DLD1 (cell line): Measurements from ENCODE around the gene JUND.
"Not testable (repeated sequence)": the region's sequence is repeated elsewhere in the genome, so short reads cannot be mapped to it uniquely, and the experiment has no call there.

Experiments used
- in situ Hi-C: cut with HindIII; loops from 2 replicates; pipeline ENCODE4 v1.10.0; 2017; ENCODE audit warnings: low sequenced_read_pairs

JUND gene

GRCh38 chr19:18281082-18282020 lies at the start of gene JUND:
Gene JUND, minus strand, starts transcription at chr19:18281622. Its CDS starts 138 bp downstream, at chr19:18281484.
- in situ Hi-C loops, result no loop called here

- in situ Hi-C loops, result no loop called here
Observed at GRCh38 chr19:18330868-18331267, 49.4 kb upstream of the JUND start.

GRCh38 chr19:18329035-18329376 lies 47.6 kb upstream of the JUND start:
- in situ Hi-C loops, result no loop called here

- in situ Hi-C loops, result no loop called here
Observed at GRCh38 chr19:18328340-18329034, 47.1 kb upstream of the JUND start.

- in situ Hi-C loops, result no loop called here
Observed at GRCh38 chr19:18326772-18327171, 45.4 kb upstream of the JUND start.

- in situ Hi-C loops, result not testable (repeated sequence)
Observed at GRCh38 chr19:18324373-18324731, 42.9 kb upstream of the JUND start.

- in situ Hi-C loops, result no loop called here
Observed at GRCh38 chr19:18322759-18323460, 41.5 kb upstream of the JUND start, which contains the start of gene LSM4. Gene LSM4, minus strand, starts transcription at chr19:18323076. Its CDS starts 56 bp downstream, at chr19:18323020.

- in situ Hi-C loops, result no loop called here
Observed at GRCh38 chr19:18322318-18322758, 40.9 kb upstream of the JUND start.

- in situ Hi-C loops, result no loop called here
Observed at GRCh38 chr19:18321734-18322102, 40.3 kb upstream of the JUND start.

GRCh38 chr19:18320865-18321733 lies 39.7 kb upstream of the JUND start:
- in situ Hi-C loops, result no loop called here

- in situ Hi-C loops, result no loop called here
Observed at GRCh38 chr19:18319591-18320135, 38.2 kb upstream of the JUND start.

GRCh38 chr19:18317961-18318800 lies 36.8 kb upstream of the JUND start:
- in situ Hi-C loops, result no loop called here

GRCh38 chr19:18313398-18313797 lies 32.0 kb upstream of the JUND start:
- in situ Hi-C loops, result no loop called here

- in situ Hi-C loops, result no loop called here
Observed at GRCh38 chr19:18312092-18312534, 30.7 kb upstream of the JUND start.

- in situ Hi-C loops, result no loop called here
Observed at GRCh38 chr19:18311502-18312091, 30.2 kb upstream of the JUND start.

- in situ Hi-C loops, result no loop called here
Observed at GRCh38 chr19:18310966-18311365, 29.5 kb upstream of the JUND start.

- in situ Hi-C loops, result no loop called here
Observed at GRCh38 chr19:18310118-18310909, 28.9 kb upstream of the JUND start.

- in situ Hi-C loops, result no loop called here
Observed at GRCh38 chr19:18309525-18310064, 28.2 kb upstream of the JUND start.
